K562 (cell line): Measurements from ENCODE around the gene POLR2J3. TPM values are rescaled to one million over a fixed set of nuclear protein-coding genes. Genes with fewer than 3 reads are reported as not detected.
"Not testable (repeated sequence)": the region's sequence is repeated elsewhere in the genome, so short reads cannot be mapped to it uniquely, and the experiment has no call there.

Source experiments
- ATAC-seq: fragments of 200-7000 bp; cut with Tn5 transposase; 3 replicates; pipeline ENCODE4 v1.9.1; 2020; ENCODE audit warnings: moderate library complexity
- BruUV-seq: library from RNA; stranded (reverse); fragments of 400-500 nt; replicated peaks from 2 replicates; lab custom pipeline; 2021; lab: Mats Ljungman, UMichigan
- CTCF ChIA-PET: fragments of 300-600 bp; formaldehyde crosslinking; extraction: SDS; loops from one replicate; lab custom pipeline; 2021; ENCODE audit warnings: low intra/inter-chr PET ratio; lab: Yijun Ruan, JAX
- POLR2A ChIA-PET: fragments of 300-600, 350-650 bp; sonication (Branson Sonifier 250); formaldehyde crosslinking; extraction: SDS; loops from one replicate; lab custom pipeline; 2021; ENCODE audit warnings: antibody characterized with exemption, inconsistent platforms; lab: Yijun Ruan, JAX
- DNase-seq, 4 experiments: peaks; one replicate each; pipeline versions ENCODE4 v3.0.0 to v3.0.0-alpha.2; 2011 to 2018; ENCODE audit warnings: low spot score in 3 of 4, mixed read lengths in 3 of 4; ENCODE audit errors: extremely low read depth in 1 of 4
- FAIRE-seq: peaks from 2 replicates; lab custom pipeline; 2011; peaks lifted over from hg19 to GRCh38; lab: Jason Lieb, UNC
- H2AFZ ChIP-seq: 2 replicates; pipeline ENCODE4 v1.6.0; 2011; ENCODE audit warnings: low read depth, low read length, control low read depth, inconsistent platforms
- H3K27ac ChIP-seq: fragments of 200-600 bp; 3 replicates; pipeline ENCODE4 v1.8.0; 2011; ENCODE audit warnings: low read depth, mild to moderate bottlenecking, control low read depth, inconsistent platforms, low read length, moderate library complexity, mixed read lengths; ENCODE audit errors: extremely low read depth
- H3K27me3 ChIP-seq, 2 experiments: fragments of 300-600 bp in 1 of 2; 2 replicates in 1 of 2; 3 replicates in 1 of 2; pipeline versions ENCODE4 v1.6.0 to v1.8.0; 2011; ENCODE audit warnings: inconsistent platforms in 2 of 2, low read length in 2 of 2, mild to moderate bottlenecking in 1 of 2, mixed read lengths in 1 of 2, moderate library complexity in 1 of 2; ENCODE audit not compliant: control insufficient read depth in 2 of 2, insufficient read depth in 2 of 2
- H3K36me3 ChIP-seq: fragments of 300-600 bp; 3 replicates; pipeline ENCODE4 v1.8.0; 2011; ENCODE audit warnings: mild to moderate bottlenecking, low read length, inconsistent platforms; ENCODE audit not compliant: control insufficient read depth, insufficient read depth
- H3K4me1 ChIP-seq, 2 experiments: fragments of 200-600 bp in 1 of 2; replicated peaks in 1 of 2; 2 replicates in 1 of 2; 3 replicates in 1 of 2; pipeline versions ENCODE4 v1.5.1 to v1.8.0; 2011; ENCODE audit warnings: inconsistent platforms in 2 of 2, low read length in 2 of 2, mild to moderate bottlenecking in 1 of 2, mixed read lengths in 1 of 2, moderate library complexity in 1 of 2; ENCODE audit not compliant: control insufficient read depth in 2 of 2, insufficient read depth in 2 of 2
- H3K4me2 ChIP-seq: 2 replicates; pipeline ENCODE4 v1.6.1; 2011; ENCODE audit warnings: low read length, control low read depth, inconsistent platforms, mixed read lengths; ENCODE audit not compliant: insufficient read depth
- H3K4me3 ChIP-seq: fragments of 200-600 bp; sonication (generic), shearing (Covaris generic); 2 replicates; pipeline ENCODE4 v1.5.1; 2016; ENCODE audit warnings: control low read depth, inconsistent platforms
- H3K79me2 ChIP-seq: fragments of 200-600 bp; 3 replicates; pipeline ENCODE4 v1.8.0; 2011; ENCODE audit warnings: low read length, inconsistent platforms; ENCODE audit not compliant: control insufficient read depth, insufficient read depth
- H3K9ac ChIP-seq, 2 experiments: 2 replicates each; pipeline versions ENCODE4 v1.6.0 to v1.6.1; 2011; ENCODE audit warnings: low read depth in 2 of 2, low read length in 2 of 2, control low read depth in 1 of 2, inconsistent platforms in 1 of 2, mild to moderate bottlenecking in 1 of 2, mixed read lengths in 1 of 2; ENCODE audit not compliant: insufficient read depth in 1 of 2
- H3K9me1 ChIP-seq: one replicate; pipeline ENCODE4 v1.6.0; 2011; ENCODE audit warnings: inconsistent platforms, mild to moderate bottlenecking, low read length, moderate library complexity; ENCODE audit not compliant: control insufficient read depth, insufficient read depth
- H3K9me3 ChIP-seq: replicated peaks from 2 replicates; pipeline ENCODE4 v1.5.1; 2011; ENCODE audit warnings: low read depth, low read length, inconsistent platforms; ENCODE audit not compliant: control insufficient read depth, insufficient read depth
- H4K20me1 ChIP-seq: replicated peaks from 2 replicates; pipeline ENCODE4 v1.6.1; 2011; ENCODE audit warnings: low read length, inconsistent platforms, mixed read lengths; ENCODE audit not compliant: control insufficient read depth, insufficient read depth
- NFIC ChIP-seq: fragments of 450-650 bp; IDR thresholded peaks from 2 replicates; pipeline ENCODE4 v1.6.1; 2017; ENCODE audit warnings: mild to moderate bottlenecking, inconsistent platforms
- WGBS: fragments of 100-300 bp; shearing (Covaris generic); methylation state at CpG from one replicate; pipeline ENCODE4 v1.1.6; 2016; ENCODE audit warnings: low coverage, mixed read lengths; ENCODE audit not compliant: insufficient coverage; ENCODE audit errors: missing lambda C conversion rate; 5-methylcytosine and 5-hydroxymethylcytosine counted together
- in situ Hi-C: fragments of 300-500 bp; cut with MboI; formaldehyde crosslinking; loops from 4 replicates; pipeline ENCODE4 v1.15.0; 2018; ENCODE audit warnings: inconsistent platforms, mixed read lengths
- intact Hi-C: fragments of 100-400 bp; cut with micrococcal nuclease; formaldehyde crosslinking; loops from 2 replicates; pipeline ENCODE4 v1.14.2; 2022
- polyA plus RNA-seq, 8 experiments: library from polyadenylated mRNA; depleted of rRNA in 4 of 8; stranded (reverse) in 5 of 8; unstranded in 3 of 8; fragments of >200 nt; fragmentation: Nextera tagmentation in 2 of 8; fragmentation: Illumina TruSeq in 1 of 8; extraction: Ambion mirVana in 2 of 8; extraction: Trizol in 1 of 8; gene quantifications; 2 replicates each; pipeline versions ENCODE4 v1.2.1 to v1.2.3, GENCODE V29; 2011 to 2014; ENCODE audit warnings: inconsistent platforms in 1 of 8, missing spikeins in 1 of 8
- total RNA-seq, 7 experiments: library from RNA; depleted of rRNA in 6 of 7; stranded (reverse); fragments of >200 nt in 6 of 7; fragmentation: Illumina TruSeq in 2 of 7; extraction: Trizol in 2 of 7; gene quantifications; 2 replicates each; pipeline versions ENCODE4 v1.2.1 to v1.2.3, GENCODE V29; 2011 to 2021; ENCODE audit warnings: low replicate concordance in 1 of 7

POLR2J3 gene
- total and polyA plus RNA-seq, 9 of the 15 experiments (the other 6 are each of a cell fraction or from before 2014, with no cell fraction given): 35.5 to 170 (median 62.9) TPM

DNA sequence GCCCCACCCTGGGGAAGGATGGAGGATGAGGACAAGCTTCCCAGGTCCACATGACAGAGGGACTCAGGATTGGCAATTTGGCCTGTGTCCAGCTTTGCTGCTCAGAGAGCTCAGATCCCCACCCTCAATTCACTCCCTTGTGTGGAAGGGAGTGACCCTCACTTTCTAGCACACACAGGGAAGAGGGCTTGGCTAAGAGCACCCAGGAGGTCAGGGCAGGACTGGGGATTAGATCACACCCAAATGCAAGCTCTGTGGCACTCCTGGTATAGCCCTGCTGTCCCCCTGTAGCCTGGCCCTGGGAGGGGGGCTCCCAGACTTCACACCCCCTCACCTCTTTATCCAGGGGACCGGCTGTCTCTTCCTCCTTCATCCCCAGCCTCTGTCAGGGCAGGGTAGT is 28.0 kb downstream of the POLR2J3 start:
- H4K20me1 ChIP-seq, H3K4me1 ChIP-seq, H3K36me3 ChIP-seq, BruUV-seq, CTCF ChIA-PET, H3K79me2 ChIP-seq, POLR2A ChIA-PET, H3K9me1 ChIP-seq, H3K9me3 ChIP-seq, intact Hi-C loops, H3K4me3 ChIP-seq, FAIRE-seq, H3K27me3 ChIP-seq, DNase-seq, ATAC-seq, H3K9ac ChIP-seq, H3K27ac ChIP-seq, H2AFZ ChIP-seq, H3K4me2 ChIP-seq: not testable (repeated sequence)
- no CpG with 5 or more reads among the region's 1 CpG for WGBS
- peak; percentile 20; the same call in 1 of the 2 replicates for TF ChIP-seq NFIC
- in situ Hi-C loops: loop anchor here (10.0 kb wide), 1 partner anchor 100 kb away; the partner anchor contains the start of gene UPK3BL1

DNA sequence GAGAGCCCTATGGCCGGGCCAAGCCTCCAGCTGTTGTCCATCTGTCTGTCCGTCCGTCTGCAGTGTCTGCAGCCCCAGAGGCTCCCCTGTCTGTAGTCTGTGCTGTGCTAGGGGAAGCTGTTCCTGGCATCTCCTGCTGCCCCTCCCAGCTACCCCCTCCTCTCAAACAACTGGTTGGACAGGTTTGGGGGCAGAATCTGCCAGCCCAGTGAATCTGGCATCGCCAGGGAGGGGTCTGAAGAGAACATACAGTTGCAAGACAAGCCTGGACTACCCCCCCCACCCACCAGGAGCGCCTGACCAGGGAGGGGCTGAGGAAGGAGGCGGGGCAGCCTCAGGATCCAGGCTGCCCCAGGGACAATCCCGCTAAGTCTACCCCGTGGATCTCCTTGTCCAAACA is 28.8 kb downstream of the POLR2J3 start, which contains the start of gene UPK3BL2:
TSS of gene UPK3BL2 (minus strand) at position 101 of the 400 bp plus-strand sequence. CDS start at position 41, 60 bp downstream.
- CTCF ChIA-PET, H3K9ac ChIP-seq: not testable (repeated sequence)

GRCh38 chr7:102542771-102543170 is 29.6 kb downstream of the POLR2J3 start:
- CTCF ChIA-PET, H3K9ac ChIP-seq, H3K4me3 ChIP-seq, intact Hi-C loops, H3K4me1 ChIP-seq, H3K9me1 ChIP-seq, H2AFZ ChIP-seq, POLR2A ChIA-PET, H3K27me3 ChIP-seq, H3K36me3 ChIP-seq, DNase-seq, H3K4me2 ChIP-seq, ATAC-seq, FAIRE-seq, H3K9me3 ChIP-seq, BruUV-seq, H3K79me2 ChIP-seq, H3K27ac ChIP-seq, H4K20me1 ChIP-seq: not testable (repeated sequence)
- WGBS: no CpG with 5 or more reads among the region's 11 CpGs
- in situ Hi-C loops: loop anchor here (10.0 kb wide), 1 partner anchor 102 kb away; the partner anchor contains the start of gene UPK3BL1

More for the DNA sequence above, 28.8 kb downstream of the POLR2J3 start, which contains the start of gene UPK3BL2:
- BruUV-seq, H3K27ac ChIP-seq, H3K9me3 ChIP-seq, H3K4me1 ChIP-seq, DNase-seq, intact Hi-C loops, H3K79me2 ChIP-seq, H2AFZ ChIP-seq, FAIRE-seq, H3K9me1 ChIP-seq, H3K36me3 ChIP-seq, H3K4me2 ChIP-seq, H3K27me3 ChIP-seq, H3K4me3 ChIP-seq, POLR2A ChIA-PET, H4K20me1 ChIP-seq: not testable (repeated sequence)
- in situ Hi-C loops: loop anchor here (10.0 kb wide), 1 partner anchor 101 kb away; the partner anchor contains the start of gene UPK3BL1
- 0 out of 3 replicates have a peak, but pooled peaks have one; percentile 10 for ATAC-seq
- no CpG with 5 or more reads among the region's 8 CpGs for WGBS

DNA sequence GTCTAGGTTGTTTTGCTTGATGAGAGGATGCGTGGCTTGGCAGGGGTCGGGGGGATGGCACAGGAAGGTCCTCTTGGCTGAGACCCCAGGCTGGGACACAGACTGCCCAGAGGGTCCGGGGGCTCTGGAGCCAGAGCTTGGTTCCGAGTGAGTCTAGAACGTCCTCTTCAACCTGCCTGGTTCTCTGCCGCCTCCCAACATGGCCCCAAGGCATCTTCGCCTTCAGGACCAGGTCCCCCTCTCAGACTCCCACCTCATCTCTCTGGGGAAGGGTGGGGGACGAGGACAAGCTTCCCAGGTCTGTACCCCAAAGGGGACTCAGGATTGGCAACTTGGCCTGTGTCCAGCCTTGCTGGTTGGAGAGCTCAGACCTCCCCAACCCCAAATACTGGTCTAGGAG is 30.3 kb downstream of the POLR2J3 start:
- H3K4me2 ChIP-seq, H3K36me3 ChIP-seq, H3K9me1 ChIP-seq, H3K79me2 ChIP-seq, H3K9ac ChIP-seq, H2AFZ ChIP-seq, H4K20me1 ChIP-seq, DNase-seq, H3K27me3 ChIP-seq, H3K4me1 ChIP-seq, H3K27ac ChIP-seq, ATAC-seq, FAIRE-seq, H3K9me3 ChIP-seq, H3K4me3 ChIP-seq, BruUV-seq, CTCF ChIA-PET, intact Hi-C loops, POLR2A ChIA-PET: not testable (repeated sequence)
- in situ Hi-C loops: loop anchor here (10.0 kb wide), 1 partner anchor 103 kb away; the partner anchor contains the start of gene UPK3BL1
- WGBS: 92% methylated on average over 4 of the region's 8 CpGs
